GM19372 (cell line): Measurements from ENCODE around the gene TCFL5.

ENCODE experiments used
- ATAC-seq: cut with Tn5 transposase; IDR thresholded peaks from one replicate; pipeline ENCODE4 v1.9.1; 2021; ENCODE audit warnings: mild to moderate bottlenecking, low read depth, moderate library complexity; ENCODE audit not compliant: unreplicated experiment

TCFL5 gene

DNA sequence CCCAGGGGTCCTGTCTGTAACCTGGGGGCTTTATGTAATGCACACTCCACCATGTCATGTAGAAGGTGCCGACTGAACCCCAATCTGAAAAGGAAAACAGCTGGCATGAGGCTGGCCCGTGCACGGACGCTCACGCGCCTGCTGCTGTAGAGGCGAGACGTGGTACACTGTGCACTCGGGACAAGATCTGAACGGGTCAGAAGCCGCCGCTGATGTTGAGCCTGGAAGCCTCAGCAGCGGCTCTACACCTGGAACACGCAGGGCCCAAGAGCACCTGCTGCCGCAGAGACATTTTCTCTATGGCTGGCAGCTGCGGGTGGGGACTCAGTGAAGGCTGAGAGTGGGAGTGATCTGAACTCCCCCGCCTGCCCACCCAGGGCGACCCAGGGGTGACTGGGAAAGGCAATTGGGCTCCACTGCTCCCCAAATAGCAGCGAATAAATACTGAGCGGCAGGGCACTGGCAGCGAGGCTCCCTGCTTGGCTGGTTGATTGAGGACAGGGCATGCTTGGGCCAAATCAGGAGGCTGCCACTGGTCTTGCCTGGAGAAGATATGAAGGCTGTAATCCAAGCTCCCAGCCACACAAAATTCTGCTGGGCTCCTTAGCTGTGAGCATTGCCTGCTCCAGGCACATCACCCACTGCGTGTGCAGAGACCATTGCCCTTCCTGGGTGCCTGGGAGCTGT lies 59.5 kb downstream of the TCFL5 start:
- no peak for ATAC-seq

- ATAC-seq: no peak
These were observed 60.2 kb downstream of the TCFL5 start for GRCh38 chr20:62801284-62802010.

DNA sequence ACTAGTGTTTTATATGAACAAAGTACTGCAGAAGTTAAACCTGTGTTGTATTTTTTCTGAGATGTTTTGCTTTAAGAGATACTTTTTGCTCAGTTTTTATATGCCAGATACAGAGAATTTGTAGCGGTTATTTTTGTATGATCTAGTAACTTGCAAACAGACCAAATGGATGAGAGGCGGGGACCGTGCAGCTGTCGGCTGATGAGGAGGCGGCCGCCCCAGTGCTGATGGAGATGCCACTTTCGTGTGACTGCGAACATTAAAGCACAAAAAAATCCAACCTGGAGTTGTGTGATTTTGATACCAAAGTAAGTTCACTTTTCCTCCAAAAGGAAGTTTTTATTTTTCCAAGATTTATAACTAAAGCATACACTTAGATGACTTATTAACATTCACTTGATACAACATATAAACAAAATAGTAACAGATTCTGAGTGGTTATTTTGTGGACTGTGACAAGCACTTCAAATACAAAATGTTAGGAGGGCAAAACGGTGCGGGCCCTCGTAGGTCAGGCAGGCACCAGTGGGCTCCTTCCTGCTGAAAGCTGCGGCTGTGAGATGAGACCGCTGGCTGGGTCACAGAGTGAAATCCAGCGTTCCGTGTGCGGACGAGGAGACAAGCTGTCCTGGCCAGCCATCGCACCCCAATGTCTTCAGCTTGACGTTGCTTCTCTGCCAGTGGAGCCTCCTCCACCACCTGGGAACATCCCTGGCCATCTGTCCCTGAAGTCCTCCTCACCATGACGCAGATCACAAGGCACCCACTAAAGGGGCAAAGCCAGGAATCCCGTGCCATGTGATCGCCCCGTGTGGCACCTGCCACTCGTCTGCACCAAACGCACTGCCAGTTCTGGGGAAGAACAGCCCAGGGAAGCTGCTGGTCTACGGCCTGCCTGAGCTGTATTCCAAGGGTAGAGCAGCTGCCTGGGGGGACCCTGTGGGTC lies 61.0 kb downstream of the TCFL5 start:
- ATAC-seq: no peak

DNA sequence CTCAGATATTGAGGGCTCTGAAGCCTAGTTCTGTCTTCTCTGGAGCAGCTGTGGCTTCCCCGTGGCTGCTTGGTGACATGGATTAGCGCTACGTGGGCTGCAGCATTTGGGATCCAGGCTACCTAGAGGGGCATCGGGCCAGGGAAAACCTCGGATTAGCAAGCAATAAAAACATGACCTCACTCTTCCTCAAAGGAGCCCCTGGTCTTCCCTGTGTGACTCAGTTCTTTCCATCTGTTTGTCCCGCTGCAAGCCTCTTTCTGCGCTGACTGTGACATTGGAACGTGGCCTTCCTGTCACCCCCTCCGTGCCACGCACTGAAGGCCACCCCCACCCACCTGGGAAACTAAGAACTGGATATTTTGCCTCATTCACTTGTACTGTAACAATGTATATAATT lies 61.7 kb downstream of the TCFL5 start:
- no peak for ATAC-seq

DNA sequence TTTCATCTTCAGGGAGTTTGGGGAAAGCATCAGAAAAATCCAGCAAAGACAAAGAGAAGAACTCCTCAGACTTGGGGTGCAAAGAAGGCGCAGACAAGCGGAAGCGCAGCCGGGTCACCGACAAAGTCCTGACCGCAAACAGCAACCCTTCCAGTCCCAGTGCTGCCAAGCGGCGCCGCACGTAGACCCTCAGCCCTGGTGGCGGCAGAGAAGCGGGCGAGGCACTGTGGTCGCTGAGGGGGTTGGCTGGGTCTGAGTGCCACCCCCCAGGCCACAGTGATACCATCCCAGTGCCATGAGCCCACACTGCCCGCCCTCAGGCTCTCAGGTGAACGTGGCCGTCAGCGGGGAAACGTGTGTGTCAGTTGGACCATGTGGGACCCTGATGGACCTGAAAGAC lies 62.2 kb downstream of the TCFL5 start:
- ATAC-seq: no peak

- ATAC-seq: no peak
These were observed 62.6 kb downstream of the TCFL5 start for GRCh38 chr20:62799036-62799435.

DNA sequence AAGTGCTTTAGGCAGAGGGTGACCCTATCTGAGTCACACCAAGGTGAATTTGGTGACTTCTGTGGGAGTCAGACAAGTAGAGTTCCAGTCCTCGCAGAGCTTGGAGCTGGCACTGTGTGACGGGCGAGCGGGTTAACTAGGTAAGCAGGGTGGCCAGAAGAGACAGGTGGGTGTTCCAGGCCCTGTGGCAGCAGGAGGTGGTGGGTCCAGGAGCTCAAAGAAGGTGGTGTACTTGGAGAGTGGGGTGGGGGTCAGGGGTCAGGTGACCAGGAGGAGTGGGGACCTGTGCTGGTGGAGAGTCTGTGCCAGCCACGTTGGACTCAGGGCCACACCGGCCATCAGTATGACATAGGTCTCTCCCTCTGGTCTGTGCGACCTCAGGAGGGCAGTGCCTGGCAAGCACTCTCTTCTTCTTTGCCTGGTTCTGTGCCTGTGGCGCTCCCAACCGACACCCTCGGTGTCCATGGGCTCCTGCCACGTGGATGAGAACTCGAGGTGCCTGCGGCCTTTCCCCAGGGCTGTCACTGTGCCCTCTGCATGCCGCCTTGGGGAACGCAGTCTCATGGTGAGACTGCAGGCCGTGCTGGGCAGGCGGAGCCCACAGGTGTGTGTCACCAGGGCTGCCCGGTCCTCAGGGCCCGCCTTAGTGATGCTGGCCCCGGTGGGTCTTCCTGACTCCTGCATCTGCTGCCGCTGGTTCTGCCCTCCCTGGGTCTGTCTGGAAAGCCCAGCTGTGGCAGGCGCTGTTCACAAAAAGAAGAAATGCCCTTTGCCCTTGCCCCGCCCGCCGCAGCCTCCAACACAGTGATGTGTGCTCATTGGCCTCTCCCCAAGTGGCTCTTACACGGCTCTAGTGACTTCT lies 63.7 kb downstream of the TCFL5 start:
- no peak for ATAC-seq

GRCh38 chr20:62796699-62797491 lies 64.7 kb downstream of the TCFL5 start:
- no peak for ATAC-seq

- no peak for ATAC-seq
These were observed 66.4 kb downstream of the TCFL5 start for GRCh38 chr20:62795023-62795761.

GRCh38 chr20:62794007-62794724 lies 67.5 kb downstream of the TCFL5 start:
- ATAC-seq: peak; percentile 66

DNA sequence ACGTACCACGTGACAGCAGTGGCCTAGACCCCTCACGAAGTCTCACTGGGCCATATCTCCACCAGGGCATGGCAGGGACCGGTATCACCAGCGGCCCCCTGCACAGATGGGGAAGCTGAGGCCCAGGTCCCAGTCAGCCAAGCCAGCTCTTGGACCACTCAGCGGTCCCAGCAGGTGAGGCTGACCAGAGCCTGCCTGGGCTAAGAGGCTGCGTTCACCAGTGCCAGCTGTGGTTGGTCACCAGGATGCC lies 67.9 kb downstream of the TCFL5 start:
- no peak for ATAC-seq

GRCh38 chr20:62792940-62793756 lies 68.5 kb downstream of the TCFL5 start:
- ATAC-seq: no peak

DNA sequence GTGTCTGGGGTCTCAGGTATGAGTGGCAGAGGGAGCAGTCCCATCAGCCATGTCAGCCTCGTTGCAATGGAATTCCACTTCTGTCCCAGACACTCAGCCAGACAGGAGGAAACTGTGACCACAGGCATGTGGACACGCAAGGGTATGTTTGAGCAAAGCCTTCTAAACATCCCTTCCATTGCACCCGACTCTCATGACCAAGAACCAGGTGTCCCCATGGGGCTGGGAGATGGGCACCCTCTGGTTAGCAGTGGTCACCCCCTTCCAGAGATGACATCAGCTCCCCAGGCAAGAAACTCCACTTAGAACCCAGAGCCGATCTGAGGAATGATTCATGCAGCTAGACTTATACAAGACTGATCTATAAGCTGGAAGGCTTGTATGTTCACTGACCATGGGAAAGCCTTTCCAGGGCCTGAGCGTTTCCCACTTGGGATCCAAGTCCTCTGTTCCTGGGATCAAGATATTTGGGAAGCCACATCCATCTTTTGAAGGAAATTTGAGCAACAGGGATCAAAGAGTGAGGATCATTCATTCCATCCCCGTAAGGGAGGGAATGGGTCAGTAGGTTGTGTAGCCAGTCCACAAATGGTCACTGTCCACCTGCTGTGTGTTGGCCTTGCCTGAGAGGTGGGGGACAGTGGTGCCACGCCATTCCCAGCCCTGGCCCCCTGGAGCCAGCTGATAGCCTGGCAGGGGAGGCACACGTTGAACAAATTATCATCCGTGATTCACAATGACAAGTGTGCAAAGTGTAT lies 69.3 kb downstream of the TCFL5 start:
- no peak for ATAC-seq

DNA sequence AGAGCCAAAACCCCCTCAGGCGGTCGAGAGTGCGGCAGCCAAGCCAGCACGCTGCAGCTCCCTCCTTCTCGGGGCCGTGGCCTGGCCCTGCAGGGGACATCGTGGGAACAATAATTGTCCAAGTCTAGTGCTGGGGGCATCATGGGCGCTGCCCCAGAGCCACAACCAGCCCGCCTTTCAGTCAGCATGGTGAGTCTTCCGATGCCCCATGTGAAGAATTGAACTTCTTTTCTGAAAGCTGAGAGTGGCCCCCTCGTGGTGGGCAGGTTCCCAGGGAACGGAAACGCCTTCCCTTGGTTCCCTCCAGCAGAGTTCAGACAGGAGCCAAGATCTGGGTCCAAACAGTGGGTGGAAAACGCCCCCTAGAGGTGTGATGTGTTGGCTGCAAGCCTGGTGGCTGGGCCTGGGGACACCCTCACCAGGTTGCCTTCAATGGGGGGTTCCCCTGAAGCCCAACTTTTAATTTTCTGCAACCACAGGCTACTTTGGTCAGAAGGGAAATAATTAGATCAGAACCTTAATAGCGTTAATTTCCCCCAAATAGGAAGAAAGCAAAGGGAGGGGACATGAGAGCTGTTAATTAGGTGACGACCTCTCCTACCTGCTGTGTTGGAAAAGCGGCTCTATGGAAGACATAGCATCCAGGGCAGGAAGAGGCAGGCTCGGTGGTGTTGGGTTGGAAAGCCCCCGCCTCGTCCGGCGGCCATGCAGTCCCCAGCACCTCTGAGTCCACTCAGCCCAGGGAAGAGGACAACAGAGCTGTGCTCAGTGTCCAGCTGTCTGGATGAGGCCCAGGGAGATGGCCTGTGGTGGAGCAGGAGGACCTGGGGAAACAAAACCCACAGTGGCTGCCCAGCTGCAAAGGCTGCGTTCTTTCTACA lies 70.1 kb downstream of the TCFL5 start:
- no peak for ATAC-seq
